Upper lobe of right lung (tissue), 1 donor: ENCODE measurements around the gene SLC44A1. TPM values are rescaled to one million over a fixed set of nuclear protein-coding genes. Genes with fewer than 3 reads are reported as not detected.

Source experiments
- ATAC-seq: fragments of 200-7000 bp; cut with Tn5 transposase; one replicate; pipeline ENCODE4 v1.9.1; 2020; ENCODE audit warnings: mild to moderate bottlenecking, moderate library complexity
- DNase-seq: peaks from one replicate; pipeline ENCODE4 v3.0.0-alpha.2; 2020
- H3K27ac ChIP-seq: fragments of 200-600 bp; one replicate; pipeline ENCODE4 v1.8.0; 2022
- H3K27me3 ChIP-seq: fragments of 200-600 bp; one replicate; pipeline ENCODE4 v1.8.0; 2022; ENCODE audit warnings: mild to moderate bottlenecking
- H3K36me3 ChIP-seq: fragments of 200-600 bp; one replicate; pipeline ENCODE4 v1.8.0; 2022
- H3K4me1 ChIP-seq: fragments of 200-600 bp; one replicate; pipeline ENCODE4 v1.8.0; 2022
- H3K4me3 ChIP-seq: fragments of 200-600 bp; one replicate; pipeline ENCODE4 v1.8.0; 2022; ENCODE audit warnings: mild to moderate bottlenecking
- H3K9me3 ChIP-seq: fragments of 200-600 bp; one replicate; pipeline ENCODE4 v1.8.0; 2022
- CTCF ChIP-seq: fragments of 200-600 bp; IDR thresholded peaks from one replicate; pipeline ENCODE4 v1.8.0; 2022; ENCODE audit warnings: antibody characterized with exemption
- intact Hi-C: fragments of 100-400 bp; cut with DNase I; formaldehyde crosslinking; loops from one replicate; pipeline ENCODE4 v1.11.0; 2022
- total RNA-seq: library from RNA; stranded (reverse); fragmentation: NEBNext Ultra II Directional; extraction: Animal tissue kit (Norgen Biotek cat#: 25700); gene quantifications from one replicate; pipeline ENCODE4 v1.2.1, GENCODE V29; 2021
- donor health status: DM: no; HTN: yes; CAD: no; lungs with severe emphysema.

Gene SLC44A1
- total RNA-seq, 1 donor from 2014 or later: 66.1 TPM

GRCh38 chr9:105435453-105435852, 191.0 kb downstream of the SLC44A1 start:
- DNase-seq (no peak), ATAC-seq (no peak)
- intact Hi-C loops: no loop called here
- H3K36me3 ChIP-seq: no peaks in the 10 kb centered on the region
- no peak overlapping the region for H3K4me3 ChIP-seq
- H3K27me3 ChIP-seq: no peaks in the 10 kb centered on the region
- no peaks in the 10 kb centered on the region for H3K9me3 ChIP-seq
- H3K27ac ChIP-seq: no peak overlapping the region
- TF ChIP-seq CTCF: no peak
- H3K4me1 ChIP-seq: peaks cover 5% of the 10 kb centered on the region

DNA sequence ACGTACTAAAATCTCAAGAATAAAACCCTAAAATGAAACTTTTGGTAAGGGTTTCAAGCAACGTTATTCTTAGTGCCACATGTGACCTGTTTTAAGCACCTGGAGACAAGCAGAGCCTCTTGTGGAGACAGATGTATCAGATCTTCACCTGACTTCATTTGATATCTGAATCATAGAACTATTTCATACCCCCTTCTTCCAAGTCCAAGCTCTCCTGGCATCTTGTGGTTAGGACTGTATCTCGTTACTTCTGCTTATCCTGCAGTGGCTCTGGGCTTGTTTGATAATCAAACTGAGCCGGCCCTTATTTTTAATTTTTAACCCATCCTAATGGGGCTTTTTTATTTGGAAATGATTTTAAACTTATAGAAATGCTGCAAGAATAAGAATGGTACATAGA, 192.3 kb downstream of the SLC44A1 start:
- ATAC-seq (no peak), DNase-seq (no peak)
- Histone ChIP-seq H3K27ac (no peak overlapping the region), H3K4me1 (peaks cover 5% of the 10 kb centered on the region), H3K4me3 (no peak overlapping the region), H3K27me3 (no peaks in the 10 kb centered on the region), H3K9me3 (no peaks in the 10 kb centered on the region), H3K36me3 (no peaks in the 10 kb centered on the region)
- TF ChIP-seq CTCF: no peak
- intact Hi-C loops: no loop called here

DNA sequence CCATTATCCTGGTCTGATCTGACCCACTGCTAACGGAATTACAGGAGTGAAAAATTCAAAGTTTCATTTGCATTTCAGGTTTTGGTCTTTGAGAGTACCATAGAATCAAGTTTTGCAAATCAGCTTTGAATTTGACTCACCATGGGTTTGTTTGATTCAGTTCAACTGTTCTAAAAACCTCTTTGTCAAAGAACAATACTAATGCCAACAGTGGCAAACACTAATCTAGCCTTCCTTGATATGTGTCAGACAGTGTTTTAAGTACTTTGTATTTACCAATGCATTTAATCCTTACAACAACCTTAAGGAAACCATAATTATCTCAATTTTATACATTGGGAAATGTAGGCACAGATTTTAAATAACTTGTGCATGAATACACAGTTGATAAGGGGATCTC, 193.3 kb downstream of the SLC44A1 start:
- ATAC-seq (no peak), DNase-seq (no peak)
- intact Hi-C loops: no loop called here
- no peak for TF ChIP-seq CTCF
- no peak overlapping the region for H3K4me3 ChIP-seq
- H3K27ac ChIP-seq: no peak overlapping the region
- no peaks in the 10 kb centered on the region for H3K27me3 ChIP-seq
- no peaks in the 10 kb centered on the region for H3K36me3 ChIP-seq
- H3K4me1 ChIP-seq: peaks cover 5% of the 10 kb centered on the region
- H3K9me3 ChIP-seq: no peaks in the 10 kb centered on the region

DNA sequence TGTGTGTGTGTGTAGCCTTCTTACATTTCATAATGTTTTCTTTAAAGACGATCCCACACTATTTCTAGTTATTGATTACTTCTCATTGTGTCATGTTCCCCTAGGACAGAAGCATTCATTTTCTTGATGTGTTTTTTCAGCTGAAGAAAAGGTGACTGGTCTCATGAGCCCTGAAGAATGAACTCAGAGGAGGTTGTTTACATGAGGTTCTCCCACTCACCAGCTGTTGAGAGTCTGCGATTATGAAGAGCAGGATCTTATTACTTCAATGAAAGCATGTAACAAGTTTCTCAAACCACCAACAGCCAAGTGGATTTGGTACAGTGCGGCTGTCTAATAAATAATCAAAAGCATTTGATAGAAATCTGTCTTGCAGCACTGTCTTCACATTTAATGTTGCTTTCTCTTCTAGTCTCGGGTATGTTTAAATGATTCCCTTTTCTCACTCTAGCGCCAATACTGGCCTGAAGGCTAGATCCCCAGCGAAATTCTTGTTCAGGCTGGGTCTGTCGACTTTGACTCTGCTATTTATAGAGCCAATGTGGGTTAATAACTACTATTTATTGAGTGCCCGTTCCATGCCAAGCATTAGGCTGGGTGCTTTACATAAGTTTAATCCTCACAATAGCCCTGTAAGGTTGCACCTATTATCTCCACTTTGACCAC, 193.8 kb downstream of the SLC44A1 start:
- DNase-seq (no peak), ATAC-seq (no peak)
- Histone ChIP-seq H3K9me3 (no peaks in the 10 kb centered on the region), H3K27me3 (no peaks in the 10 kb centered on the region), H3K36me3 (no peaks in the 10 kb centered on the region), H3K4me1 (peaks cover 5% of the 10 kb centered on the region), H3K27ac (no peak overlapping the region), H3K4me3 (no peak overlapping the region)
- intact Hi-C loops: no loop called here
- no peak for TF ChIP-seq CTCF

DNA sequence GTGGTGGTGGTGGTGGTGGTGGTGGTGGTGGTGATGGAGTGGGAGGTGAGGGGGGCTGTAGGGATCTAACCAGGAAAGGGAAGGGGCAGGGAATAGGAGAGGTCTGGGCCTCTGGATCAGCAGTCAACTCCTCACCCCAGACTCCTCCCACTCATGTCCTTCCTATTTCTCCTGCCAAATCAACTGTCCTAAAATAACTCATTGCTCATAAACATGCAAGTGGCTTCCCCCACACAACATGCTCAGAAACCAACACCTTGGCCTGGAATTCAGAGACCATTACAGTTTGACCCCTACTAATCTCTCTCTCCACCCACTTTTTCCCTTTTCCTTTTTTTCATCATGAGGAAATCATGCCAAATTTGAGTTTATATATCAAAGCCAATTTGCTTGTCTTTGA, 195.0 kb downstream of the SLC44A1 start:
- H3K27ac ChIP-seq: no peak overlapping the region
- DNase-seq: no peak
- no peak for ATAC-seq
- H3K27me3 ChIP-seq: no peaks in the 10 kb centered on the region
- intact Hi-C loops: no loop called here
- peaks cover 5% of the 10 kb centered on the region for H3K4me1 ChIP-seq
- H3K9me3 ChIP-seq: no peaks in the 10 kb centered on the region
- H3K36me3 ChIP-seq: no peaks in the 10 kb centered on the region
- H3K4me3 ChIP-seq: no peak overlapping the region
- no peak for TF ChIP-seq CTCF

GRCh38 chr9:105441616-105442160, 197.2 kb downstream of the SLC44A1 start:
- Histone ChIP-seq H3K36me3 (no peaks in the 10 kb centered on the region), H3K27ac (no peak overlapping the region), H3K4me3 (no peak overlapping the region), H3K27me3 (no peaks in the 10 kb centered on the region), H3K4me1 (peaks cover 5% of the 10 kb centered on the region), H3K9me3 (no peaks in the 10 kb centered on the region)
- intact Hi-C loops: no loop called here
- TF ChIP-seq CTCF: no peak
- no peak for ATAC-seq
- DNase-seq: no peak
